RWPE1 (cell line): ENCODE measurements around the gene NPPC.

Experiments used
- CTCF ChIA-PET: fragments of 350-600 bp; sonication (Branson Sonifier 250); formaldehyde crosslinking; extraction: SDS; loops from one replicate; lab custom pipeline; 2021; lab: Yijun Ruan, JAX
- POLR2A ChIA-PET: fragments of 400-600 bp; formaldehyde crosslinking; extraction: SDS; loops from one replicate; lab custom pipeline; 2020; ENCODE audit warnings: antibody characterized with exemption; ENCODE audit not compliant: low non-redundant PET; lab: Yijun Ruan, JAX
- DNase-seq: peaks from one replicate; pipeline ENCODE4 v3.0.0; 2012; ENCODE audit warnings: low spot score
- H3K27ac ChIP-seq: fragments of 450-650 bp; 2 replicates; pipeline ENCODE4 v1.5.1; 2017
- CTCF ChIP-seq: fragments of 450-650 bp; conservative IDR thresholded peaks from 2 replicates; pipeline ENCODE4 v1.5.1; 2017; ENCODE audit warnings: low read depth, mild to moderate bottlenecking

The NPPC gene

GRCh38 chr2:231926180-231926741, at the start of gene NPPC:
TSS of gene NPPC (minus strand) at chr2:231926396. CDS start at chr2:231926249, 147 bp downstream.
- peak; percentile 62 for DNase-seq
- ChIA-PET CTCF (interaction anchor here (0.6 to 4.3 kb wide), 17 partner anchors 10 to 650 kb away, joined by 3 to 43 read pairs (median 4); no protein-coding TSS in a partner anchor), POLR2A (no interaction called here)
- TF ChIP-seq CTCF: peak; percentile 37
- H3K27ac ChIP-seq: no peak within 1 kb of the TSS

- DNase-seq: no peak
- TF ChIP-seq CTCF: no peak
- CTCF ChIA-PET: interaction anchor here (0.7 kb wide), 1 partner anchor 422 kb away, joined by 3 read pairs; no protein-coding TSS in a partner anchor
- POLR2A ChIA-PET: no interaction called here
- H3K27ac ChIP-seq: no peak overlapping the region
Observed at GRCh38 chr2:231975001-231975400, 48.8 kb upstream of the NPPC start.

- no peak for DNase-seq
- no peak for TF ChIP-seq CTCF
- POLR2A ChIA-PET: no interaction called here
- no peak overlapping the region for H3K27ac ChIP-seq
- CTCF ChIA-PET: no interaction called here
Observed at GRCh38 chr2:231970461-231970860, 44.3 kb upstream of the NPPC start.

- CTCF ChIA-PET: no interaction called here
- TF ChIP-seq CTCF: no peak
- H3K27ac ChIP-seq: no peak overlapping the region
- POLR2A ChIA-PET: no interaction called here
- DNase-seq: no peak
Observed at GRCh38 chr2:231968820-231969219, 42.6 kb upstream of the NPPC start.

GRCh38 chr2:231966886-231967285, 40.7 kb upstream of the NPPC start:
- DNase-seq: no peak
- ChIA-PET POLR2A (no interaction called here), CTCF (no interaction called here)
- H3K27ac ChIP-seq: no peak overlapping the region
- no peak for TF ChIP-seq CTCF

GRCh38 chr2:231965102-231965501, 38.9 kb upstream of the NPPC start:
- no peak for DNase-seq
- ChIA-PET POLR2A (no interaction called here), CTCF (no interaction called here)
- H3K27ac ChIP-seq: no peak overlapping the region
- TF ChIP-seq CTCF: no peak
